NB4 (cell line): ENCODE measurements around the gene EBLN1.

ENCODE experiments used
- DNase-seq: peaks from one replicate; pipeline ENCODE4 v3.0.0; 2010; ENCODE audit warnings: low read depth
- H3K4me3 ChIP-seq: one replicate; pipeline ENCODE4 v1.5.1; 2011; ENCODE audit warnings: mild to moderate bottlenecking, low read depth, low read length, moderate library complexity
- CTCF ChIP-seq: IDR thresholded peaks from one replicate; pipeline ENCODE4 v1.5.1; 2012; ENCODE audit warnings: low read depth, low read length
- MYC ChIP-seq: IDR thresholded peaks from 2 replicates; pipeline ENCODE4 v1.6.1; 2011; ENCODE audit warnings: low read depth, low read length
- POLR2A ChIP-seq: IDR thresholded peaks from 2 replicates; pipeline ENCODE4 v1.6.1; 2011; ENCODE audit warnings: mild to moderate bottlenecking; ENCODE audit not compliant: insufficient read length; ENCODE audit errors: extremely low read depth
- TF ChIP-seq, protein P1 (sequence below): IDR thresholded peaks from 2 replicates; pipeline ENCODE4 v1.6.1; 2011; ENCODE audit warnings: low read depth, low read length

The EBLN1 gene

GRCh38 chr10:22185586-22185985 lies 32.2 kb downstream of the EBLN1 start:
- no peak for TF ChIP-seq POLR2A
- TF ChIP-seq, protein P1, sequence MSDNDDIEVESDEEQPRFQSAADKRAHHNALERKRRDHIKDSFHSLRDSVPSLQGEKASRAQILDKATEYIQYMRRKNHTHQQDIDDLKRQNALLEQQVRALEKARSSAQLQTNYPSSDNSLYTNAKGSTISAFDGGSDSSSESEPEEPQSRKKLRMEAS = no peak
- no peak for TF ChIP-seq CTCF
- TF ChIP-seq MYC = no peak
- H3K4me3 ChIP-seq = no peak overlapping the region
- no peak for DNase-seq

DNA sequence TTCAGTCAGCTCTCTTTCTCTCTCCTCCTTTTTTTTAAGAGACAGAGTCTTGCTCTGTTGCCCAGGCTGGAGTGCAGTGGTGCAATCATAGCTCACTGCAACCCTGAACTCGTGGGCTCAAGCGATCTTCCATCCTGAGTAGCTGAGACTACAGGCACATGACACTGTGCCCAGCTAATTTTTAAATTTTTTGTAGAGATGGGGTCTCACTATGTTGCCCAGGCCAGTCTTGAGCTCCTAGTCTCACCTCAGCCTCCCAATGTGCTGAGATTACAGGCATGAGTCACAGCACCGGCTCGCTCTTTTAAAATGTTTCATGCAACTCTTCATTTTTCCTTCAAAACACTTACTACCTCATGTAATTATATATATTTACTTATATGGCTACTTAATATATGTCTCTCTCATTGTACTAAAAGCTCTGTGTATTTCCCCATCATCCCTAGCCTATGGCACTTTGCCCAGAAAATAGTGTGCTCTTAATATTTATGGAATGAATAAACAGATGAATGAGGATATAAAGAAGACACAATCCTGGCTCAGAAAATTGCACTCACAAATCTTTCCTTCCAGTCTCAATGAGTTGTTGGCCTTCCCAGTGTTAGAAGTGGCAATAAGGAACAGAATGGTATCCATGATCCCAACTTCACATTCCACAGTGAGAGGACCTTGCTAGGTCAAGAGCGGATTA lies 33.9 kb downstream of the EBLN1 start:
- TF ChIP-seq, protein P1 = no peak
- TF ChIP-seq POLR2A (no peak), MYC (no peak), CTCF (no peak)
- no peak for DNase-seq
- no peak overlapping the region for H3K4me3 ChIP-seq

DNA sequence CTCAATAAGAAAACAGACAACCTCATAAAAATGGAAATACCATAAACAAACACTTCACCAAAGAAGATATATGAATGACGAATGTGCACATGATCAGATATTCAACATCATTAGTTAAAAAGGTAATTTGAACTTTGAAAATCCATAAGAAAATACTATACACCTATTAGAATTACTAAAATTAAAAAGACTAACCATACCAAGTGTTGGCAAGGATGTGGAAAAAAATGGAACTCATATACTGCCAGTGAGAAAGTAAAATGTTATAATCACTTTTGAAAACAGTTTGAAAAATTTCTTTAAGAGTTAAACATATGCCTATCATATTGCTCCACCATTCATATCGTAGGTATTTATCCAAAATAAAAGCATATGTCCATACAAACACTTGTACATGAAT lies 37.1 kb downstream of the EBLN1 start:
- DNase-seq = no peak

DNA sequence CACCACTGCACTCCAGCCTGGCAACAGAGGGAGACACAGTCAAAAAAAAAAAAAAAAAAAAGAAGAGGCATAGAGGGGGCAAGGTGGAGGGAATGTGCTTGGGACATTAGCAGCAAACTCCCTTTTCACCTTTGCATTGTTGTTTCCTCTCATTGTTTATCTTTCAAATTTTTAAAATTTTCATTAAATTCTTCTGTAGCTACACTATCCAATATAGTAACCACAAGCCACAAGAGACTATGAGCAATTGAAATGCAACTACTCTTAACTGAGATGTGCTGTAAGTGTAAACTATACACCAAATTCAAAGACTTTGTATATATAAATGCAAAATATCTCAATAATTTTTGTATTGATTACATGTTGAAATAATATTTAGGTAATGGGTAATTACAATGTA lies 43.4 kb downstream of the EBLN1 start:
- no peak overlapping the region for H3K4me3 ChIP-seq
- no peak for DNase-seq
- no peak for TF ChIP-seq POLR2A
- TF ChIP-seq, protein P1 = no peak
- TF ChIP-seq CTCF = no peak
- TF ChIP-seq MYC = no peak

More for the DNA sequence above, 37.1 kb downstream of the EBLN1 start:
- H3K4me3 ChIP-seq = no peak overlapping the region
- no peak for TF ChIP-seq CTCF
- TF ChIP-seq POLR2A = no peak
- TF ChIP-seq MYC = no peak
- TF ChIP-seq, protein P1 = no peak

DNA sequence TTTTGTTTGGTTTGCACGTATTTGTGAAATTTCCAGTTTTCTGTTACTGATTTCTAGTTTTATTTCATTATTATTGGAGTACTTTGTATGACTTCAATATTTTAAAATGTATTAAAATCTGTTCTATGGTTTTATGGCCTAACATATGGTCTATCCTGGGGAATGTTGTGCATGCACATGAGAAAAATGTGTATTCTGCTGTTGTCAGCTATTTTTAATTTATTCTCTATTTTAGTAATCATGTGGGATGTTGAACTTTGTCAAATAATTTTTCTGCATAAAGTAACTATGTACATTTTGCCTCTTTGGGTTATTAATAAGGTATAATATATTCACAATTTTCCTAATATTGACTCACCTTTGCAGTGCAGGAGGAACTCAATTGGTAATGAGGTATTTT lies 46.7 kb downstream of the EBLN1 start:
- no peak for DNase-seq
- TF ChIP-seq POLR2A = no peak
- TF ChIP-seq, protein P1 = no peak
- no peak for TF ChIP-seq MYC
- no peak for TF ChIP-seq CTCF
- no peak overlapping the region for H3K4me3 ChIP-seq
